AG09309 (cell line): ENCODE measurements around the gene ZNF862.

ENCODE experiments used
- DNase-seq: peaks from one replicate; pipeline ENCODE4 v3.0.0-alpha.2; 2010; ENCODE audit warnings: low read depth
- H3K4me3 ChIP-seq: 2 replicates; pipeline ENCODE4 v1.5.1; 2011; ENCODE audit warnings: mild to moderate bottlenecking, low read depth, low read length, moderate library complexity; ENCODE audit not compliant: control insufficient read depth
- CTCF ChIP-seq: IDR thresholded peaks from 2 replicates; pipeline ENCODE4 v1.5.1; 2011; ENCODE audit warnings: mild to moderate bottlenecking, low read depth, low read length, inconsistent platforms; ENCODE audit not compliant: insufficient read depth, control insufficient read depth; ENCODE audit errors: missing control alignments

The ZNF862 gene

GRCh38 chr7:149815121-149815520 is 23.1 kb upstream of the ZNF862 start:
- TF ChIP-seq CTCF, result no peak
- no peak for DNase-seq
- no peak overlapping the region for H3K4me3 ChIP-seq

GRCh38 chr7:149815661-149816266 is 22.4 kb upstream of the ZNF862 start:
- no peak for DNase-seq
- H3K4me3 ChIP-seq, result no peak overlapping the region
- TF ChIP-seq CTCF, result no peak

GRCh38 chr7:149816267-149816751 is 21.9 kb upstream of the ZNF862 start:
- DNase-seq, result no peak
- no peak overlapping the region for H3K4me3 ChIP-seq
- TF ChIP-seq CTCF, result no peak

GRCh38 chr7:149816794-149817193 is 21.4 kb upstream of the ZNF862 start:
- TF ChIP-seq CTCF, result no peak
- DNase-seq, result no peak

GRCh38 chr7:149817301-149817771 is 20.8 kb upstream of the ZNF862 start:
- DNase-seq, result no peak
- no peak for TF ChIP-seq CTCF
- H3K4me3 ChIP-seq, result no peak overlapping the region

More at GRCh38 chr7:149816794-149817193, 21.4 kb upstream of the ZNF862 start:
- H3K4me3 ChIP-seq, result no peak overlapping the region

- no peak for DNase-seq
- no peak for TF ChIP-seq CTCF
- H3K4me3 ChIP-seq, result no peak overlapping the region
These were observed 20.2 kb upstream of the ZNF862 start for GRCh38 chr7:149817836-149818535.
